Neural progenitor cell (in vitro differentiated cells): Measurements from ENCODE around the gene CDH13. TPM values are rescaled to one million over a fixed set of nuclear protein-coding genes. Genes with fewer than 3 reads are reported as not detected.

Experiments
- DNase-seq: peaks from one replicate; pipeline ENCODE4 v3.0.0-alpha.2; 2016; ENCODE audit warnings: low spot score
- H2AFZ ChIP-seq: fragments of 200-600 bp; sonication (generic); replicated peaks from 2 replicates; pipeline ENCODE4 v1.6.1; 2016; ENCODE audit warnings: antibody characterized with exemption
- H3F3A ChIP-seq: fragments of 200-600 bp; sonication (generic); 2 replicates; pipeline ENCODE4 v1.6.1; 2016; ENCODE audit warnings: antibody characterized with exemption, low read depth
- H3K27ac ChIP-seq: fragments of 200-600 bp; sonication (generic); 2 replicates; pipeline ENCODE4 v1.5.1; 2016; ENCODE audit warnings: mild to moderate bottlenecking
- H3K27me3 ChIP-seq: fragments of 200-600 bp; sonication (generic); 2 replicates; pipeline ENCODE4 v1.6.1; 2016; ENCODE audit warnings: mild to moderate bottlenecking, moderate library complexity
- H3K36me3 ChIP-seq: fragments of 200-600 bp; sonication (generic); 2 replicates; pipeline ENCODE4 v1.5.1; 2016
- H3K4me1 ChIP-seq: fragments of 200-600 bp; sonication (generic); 2 replicates; pipeline ENCODE4 v1.6.1; 2016; ENCODE audit warnings: mixed run types
- H3K4me2 ChIP-seq: fragments of 200-600 bp; sonication (generic); 2 replicates; pipeline ENCODE4 v1.6.1; 2016
- H3K4me3 ChIP-seq: fragments of 200-600 bp; sonication (generic); 2 replicates; pipeline ENCODE4 v1.5.1; 2016
- H3K79me2 ChIP-seq: fragments of 200-600 bp; sonication (generic); 2 replicates; pipeline ENCODE4 v1.6.1; 2016; ENCODE audit warnings: low read depth
- H3K9ac ChIP-seq: fragments of 200-600 bp; sonication (generic); 2 replicates; pipeline ENCODE4 v1.6.1; 2016
- H3K9me3 ChIP-seq: fragments of 200-600 bp; sonication (generic); 2 replicates; pipeline ENCODE4 v1.5.1; 2016; ENCODE audit warnings: low read depth
- H4K20me1 ChIP-seq: fragments of 200-600 bp; sonication (generic); 2 replicates; pipeline ENCODE4 v1.6.1; 2016; ENCODE audit warnings: low read depth
- H3K27ac Mint-ChIP-seq: 3 replicates; pipeline ENCODE4 v1.8.0; 2021; ENCODE audit warnings: mixed read lengths
- H3K27me3 Mint-ChIP-seq: 2 replicates; pipeline ENCODE4 v1.8.0; 2022; ENCODE audit warnings: low read depth, mild to moderate bottlenecking, inconsistent platforms, moderate library complexity, mixed read lengths; ENCODE audit not compliant: insufficient read depth
- H3K36me3 Mint-ChIP-seq: 3 replicates; pipeline ENCODE4 v1.8.0; 2021; ENCODE audit warnings: mixed read lengths
- H3K4me1 Mint-ChIP-seq: 3 replicates; pipeline ENCODE4 v1.8.0; 2021; ENCODE audit warnings: mixed read lengths
- H3K4me3 Mint-ChIP-seq: 3 replicates; pipeline ENCODE4 v1.8.0; 2021; ENCODE audit warnings: mild to moderate bottlenecking, moderate library complexity, mixed read lengths
- H3K9me3 Mint-ChIP-seq: 3 replicates; pipeline ENCODE4 v1.8.0; 2020; ENCODE audit warnings: mixed read lengths
- CTCF ChIP-seq: fragments of 200-600 bp; sonication (generic); IDR thresholded peaks from 2 replicates; pipeline ENCODE4 v1.5.1; 2017; ENCODE audit warnings: antibody characterized with exemption, mild to moderate bottlenecking
- EZH2 ChIP-seq: fragments of 200-600 bp; sonication (generic); IDR thresholded peaks from 2 replicates; pipeline ENCODE4 v1.6.1; 2017; ENCODE audit warnings: antibody characterized with exemption, mild to moderate bottlenecking, moderate library complexity
- EZH2phosphoT487 ChIP-seq: fragments of 200-600 bp; sonication (generic); IDR thresholded peaks from 2 replicates; pipeline ENCODE4 v1.6.1; 2017; ENCODE audit warnings: antibody characterized with exemption
- total RNA-seq: library from RNA; depleted of rRNA; stranded (reverse); fragments of >200 nt; gene quantifications from 2 replicates; pipeline ENCODE4 v1.2.3, GENCODE V29; 2015; ENCODE audit warnings: low replicate concordance

The CDH13 gene
- total RNA-seq, 1 donor from 2014 or later = 3.0 TPM

GRCh38 chr16:83810901-83811300 lies 1184.1 kb downstream of the CDH13 start:
- H3K4me2 ChIP-seq = no peak overlapping the region
- no peak overlapping the region for H3K27ac Mint-ChIP-seq
- H3K36me3 ChIP-seq = peaks cover 12% of the 10 kb centered on the region
- H2AFZ ChIP-seq = no peak overlapping the region
- H3K9me3 Mint-ChIP-seq = peaks cover 4% of the 10 kb centered on the region
- peaks cover 8% of the 10 kb centered on the region for H3K27me3 Mint-ChIP-seq
- no peak overlapping the region for H3K9ac ChIP-seq
- no peaks in the 10 kb centered on the region for H3K9me3 ChIP-seq
- peaks cover 24% of the 10 kb centered on the region for H3K4me1 ChIP-seq
- H3K4me3 Mint-ChIP-seq = no peak overlapping the region
- peaks cover 40% of the 10 kb centered on the region for H3K79me2 ChIP-seq
- H3K4me1 Mint-ChIP-seq = peaks cover 52% of the 10 kb centered on the region
- DNase-seq = no peak
- no peak for TF ChIP-seq EZH2
- TF ChIP-seq CTCF = no peak
- no peak for TF ChIP-seq EZH2phosphoT487
- no peaks in the 10 kb centered on the region for H3K27me3 ChIP-seq
- peaks cover 25% of the 10 kb centered on the region for H3K36me3 Mint-ChIP-seq
- H3K4me3 ChIP-seq = no peak overlapping the region
- peaks cover 10% of the 10 kb centered on the region for H4K20me1 ChIP-seq
- H3K27ac ChIP-seq = no peak overlapping the region
- peaks cover 28% of the 10 kb centered on the region for H3F3A ChIP-seq

GRCh38 chr16:83813823-83814658 lies 1187.3 kb downstream of the CDH13 start:
- Histone ChIP-seq H3K36me3 (peaks cover 12% of the 10 kb centered on the region), H4K20me1 (peaks cover 2% of the 10 kb centered on the region), H3K79me2 (peaks cover 30% of the 10 kb centered on the region), H2AFZ (no peak overlapping the region), H3K4me3 (peak overlapping the region; percentile 9), H3K4me1 (peaks cover 22% of the 10 kb centered on the region), H3K27me3 (no peaks in the 10 kb centered on the region), H3F3A (peaks cover 28% of the 10 kb centered on the region), H3K9me3 (no peaks in the 10 kb centered on the region), H3K27ac (peak overlapping the region; percentile 84), H3K4me2 (peak overlapping the region; percentile 68), H3K9ac (no peak overlapping the region)
- peak overlapping the region; percentile 95 for H3K27ac Mint-ChIP-seq
- H3K4me3 Mint-ChIP-seq = peak overlapping the region; percentile 41
- H3K27me3 Mint-ChIP-seq = peaks cover 3% of the 10 kb centered on the region
- no peak for TF ChIP-seq EZH2
- TF ChIP-seq CTCF = no peak
- no peak for TF ChIP-seq EZH2phosphoT487
- peaks cover 21% of the 10 kb centered on the region for H3K36me3 Mint-ChIP-seq
- DNase-seq = peak; percentile 73
- no peaks in the 10 kb centered on the region for H3K9me3 Mint-ChIP-seq
- H3K4me1 Mint-ChIP-seq = peaks cover 42% of the 10 kb centered on the region

GRCh38 chr16:83814659-83814985 lies 1187.9 kb downstream of the CDH13 start:
- H3K27me3 Mint-ChIP-seq = peaks cover 3% of the 10 kb centered on the region
- H3K4me2 ChIP-seq = peak overlapping the region; percentile 68
- DNase-seq = no peak
- peak overlapping the region; percentile 9 for H3K4me3 ChIP-seq
- peaks cover 10% of the 10 kb centered on the region for H3K36me3 ChIP-seq
- no peaks in the 10 kb centered on the region for H3K9me3 ChIP-seq
- H3K9ac ChIP-seq = no peak overlapping the region
- no peaks in the 10 kb centered on the region for H4K20me1 ChIP-seq
- H3K36me3 Mint-ChIP-seq = peaks cover 19% of the 10 kb centered on the region
- no peaks in the 10 kb centered on the region for H3K27me3 ChIP-seq
- no peak overlapping the region for H3K4me3 Mint-ChIP-seq
- no peaks in the 10 kb centered on the region for H3K9me3 Mint-ChIP-seq
- no peak overlapping the region for H2AFZ ChIP-seq
- peak overlapping the region; percentile 84 for H3K27ac ChIP-seq
- peaks cover 28% of the 10 kb centered on the region for H3F3A ChIP-seq
- no peak for TF ChIP-seq EZH2
- TF ChIP-seq CTCF = no peak
- TF ChIP-seq EZH2phosphoT487 = no peak
- peaks cover 20% of the 10 kb centered on the region for H3K4me1 ChIP-seq
- H3K4me1 Mint-ChIP-seq = peaks cover 38% of the 10 kb centered on the region
- H3K79me2 ChIP-seq = peaks cover 24% of the 10 kb centered on the region
- H3K27ac Mint-ChIP-seq = peak overlapping the region; percentile 95
